Body of pancreas (tissue), 4 donors: Measurements from ENCODE around the gene NKTR. TPM values are rescaled to one million over a fixed set of nuclear protein-coding genes. Genes with fewer than 3 reads are reported as not detected.

Experiments used
- ATAC-seq: fragments of 150-250 bp; one replicate; pipeline ENCODE4 v1.9.1; 2016
- DNase-seq, 4 donors: peaks; one replicate each; pipeline ENCODE4 v3.0.0-alpha.2; 2019
- H3K27ac ChIP-seq, 4 donors: fragments of 200-600 bp; sonication (generic); 1 replicate in 3 of 4; 2 replicates in 1 of 4; pipeline versions ENCODE4 v1.5.1 to v1.6.1; 2016 to 2019; ENCODE audit warnings: mild to moderate bottlenecking in 1 of 4, mixed read lengths in 1 of 4, moderate library complexity in 1 of 4
- H3K27me3 ChIP-seq, 2 donors: fragments of 200-600 bp; sonication (generic); one replicate each; pipeline ENCODE4 v1.6.0; 2016; ENCODE audit warnings: mild to moderate bottlenecking in 1 of 2
- H3K36me3 ChIP-seq, 2 donors: fragments of 200-600 bp; sonication (generic); replicated peaks in 1 of 2; 2 replicates each; pipeline ENCODE4 v1.5.1; 2016; ENCODE audit warnings: low read depth in 2 of 2; ENCODE audit not compliant: insufficient read depth in 1 of 2
- H3K4me1 ChIP-seq: fragments of 200-600 bp; sonication (generic); one replicate; pipeline ENCODE4 v1.6.0; 2016
- H3K4me3 ChIP-seq, 2 donors: fragments of 200-600 bp; sonication (generic); 1 replicate in 1 of 2; 2 replicates in 1 of 2; pipeline ENCODE4 v1.5.1; 2016 to 2019
- H3K9me3 ChIP-seq, 3 donors: fragments of 200-600 bp; sonication (generic); 1 replicate in 2 of 3; 2 replicates in 1 of 3; pipeline ENCODE4 v1.5.1; 2016
- CTCF ChIP-seq, 7 experiments: fragments of 450-650 bp in 4 of 7; fragments of 200-600 bp in 3 of 7; sonication (generic) in 3 of 7; IDR thresholded peaks; one replicate each; pipeline ENCODE4 v1.5.1; 2016 to 2019; ENCODE audit warnings: antibody characterized with exemption in 7 of 7
- POLR2A ChIP-seq, 3 donors: fragments of 450-650 bp; IDR thresholded peaks; one replicate each; pipeline ENCODE4 v1.6.1; 2016; ENCODE audit warnings: antibody characterized with exemption in 3 of 3, mild to moderate bottlenecking in 2 of 3
- WGBS, 2 donors: methylation state at CpG; one replicate each; pipeline ENCODE4 v1.1.5; 2017; 5-methylcytosine and 5-hydroxymethylcytosine counted together
- intact Hi-C: fragments of 100-400 bp; cut with DNase I; formaldehyde crosslinking; loops from one replicate; pipeline ENCODE4 v1.15.1; 2023
- total RNA-seq, 2 donors: library from RNA; depleted of rRNA; stranded (reverse); fragments of >200 nt; gene quantifications; one replicate each; pipeline ENCODE4 v1.1.0, GENCODE V29; 2016

The NKTR gene
- total RNA-seq, 2 donors from 2014 or later: 115 to 128 TPM

- peaks cover 0 to 14% of the 10 kb centered on the region in 2 donors for H3K27me3 ChIP-seq
- TF ChIP-seq POLR2A (IDR thresholded peaks at IDR 0.05) (no peak), CTCF (IDR thresholded peaks at IDR 0.05) (no peak)
- H3K36me3 ChIP-seq: no peaks in the 10 kb centered on the region
- no peak for DNase-seq
- WGBS, 2 donors: 27 to 45% methylated on average over 75 to 80 of the region's 80 CpGs
- H3K4me1 ChIP-seq: peaks cover 5% of the 10 kb centered on the region
- intact Hi-C loops: no loop called here
- H3K4me3 ChIP-seq: no peak overlapping the region
- H3K9me3 ChIP-seq: no peaks in the 10 kb centered on the region
- no peak overlapping the region for H3K27ac ChIP-seq
- no peak for ATAC-seq
Observed at GRCh38 chr3:42685891-42686820, 85.7 kb downstream of the NKTR start.

GRCh38 chr3:42686832-42687650 lies 86.6 kb downstream of the NKTR start:
- Histone ChIP-seq H3K4me1 (peaks cover 5% of the 10 kb centered on the region), H3K27ac (no peak overlapping the region), H3K9me3 (no peaks in the 10 kb centered on the region), H3K27me3 (peaks cover 0 to 14% of the 10 kb centered on the region in 2 donors), H3K36me3 (no peaks in the 10 kb centered on the region), H3K4me3 (no peak overlapping the region)
- no peak for TF ChIP-seq POLR2A (IDR thresholded peaks at IDR 0.05)
- no peak for TF ChIP-seq CTCF (IDR thresholded peaks at IDR 0.05)
- DNase-seq (no peak), ATAC-seq (no peak)
- WGBS, 2 donors: 84 to 91% methylated on average over 7 of the region's 7 CpGs
- intact Hi-C loops: no loop called here

GRCh38 chr3:42688016-42688415 lies 87.5 kb downstream of the NKTR start:
- no peak overlapping the region for H3K27ac ChIP-seq
- TF ChIP-seq POLR2A (IDR thresholded peaks at IDR 0.05) (no peak), CTCF (IDR thresholded peaks at IDR 0.05) (no peak)
- no peak for DNase-seq
- no peaks in the 10 kb centered on the region for H3K9me3 ChIP-seq
- no peaks in the 10 kb centered on the region for H3K36me3 ChIP-seq
- H3K4me1 ChIP-seq: peaks cover 5% of the 10 kb centered on the region
- H3K4me3 ChIP-seq: no peak overlapping the region
- H3K27me3 ChIP-seq: peaks cover 0 to 14% of the 10 kb centered on the region in 2 donors
- intact Hi-C loops: no loop called here
- WGBS, 2 donors: 89% methylated on average over 10 to 15 of the region's 15 CpGs
- no peak for ATAC-seq

- no peak overlapping the region for H3K4me3 ChIP-seq
- peaks cover 0 to 14% of the 10 kb centered on the region in 2 donors for H3K27me3 ChIP-seq
- intact Hi-C loops: no loop called here
- H3K36me3 ChIP-seq: no peaks in the 10 kb centered on the region
- H3K4me1 ChIP-seq: peaks cover 5% of the 10 kb centered on the region
- 78 to 86% methylated on average over 21 of the region's 22 CpGs for WGBS, 2 donors
- no peak overlapping the region for H3K27ac ChIP-seq
- DNase-seq (no peak), ATAC-seq (no peak)
- no peak for TF ChIP-seq POLR2A (IDR thresholded peaks at IDR 0.05)
- H3K9me3 ChIP-seq: no peaks in the 10 kb centered on the region
Observed at GRCh38 chr3:42688487-42689420, 88.3 kb downstream of the NKTR start.
